NCI-H1930 (cell line): ENCODE measurements around the gene PID1.

Experiments used
- DNase-seq, 2 experiments: peaks; one replicate each; lab custom pipeline; 2025; lab: John Stamatoyannopoulos, UW

The PID1 gene

DNA sequence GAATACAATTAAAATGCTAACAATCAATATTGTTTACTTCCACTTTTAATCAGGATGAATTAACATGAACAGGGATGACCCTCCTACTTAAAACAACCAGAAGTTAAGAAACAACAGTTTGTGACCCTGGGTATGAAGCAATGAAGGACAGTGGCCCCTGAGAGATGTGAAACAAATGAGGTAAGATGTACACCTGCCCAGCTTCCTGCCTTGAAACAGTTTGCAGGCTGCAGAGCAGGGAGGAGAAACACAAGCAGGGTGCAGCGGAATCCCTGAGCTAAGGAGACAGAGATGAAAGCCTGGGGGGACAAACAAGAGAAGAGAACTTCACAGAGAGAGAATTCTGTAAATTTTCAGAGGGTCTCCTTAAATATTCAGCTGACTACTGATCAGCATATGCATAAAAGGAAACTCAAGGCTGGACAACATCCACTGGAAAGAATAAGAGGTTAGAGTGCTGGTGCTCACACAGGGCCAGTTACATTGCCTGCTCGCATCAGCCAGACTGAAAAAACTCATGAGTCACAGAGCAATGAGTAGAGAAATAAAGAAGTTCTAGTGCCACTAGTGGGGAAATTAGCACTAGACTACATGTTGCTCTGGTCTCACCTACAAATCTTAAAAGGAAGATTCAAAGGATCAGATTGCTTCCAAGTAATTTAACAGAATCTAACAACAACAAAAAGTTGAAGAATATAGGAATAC lies 106.4 kb downstream of the PID1 start:
- DNase-seq = no peak

GRCh38 chr2:229163893-229164292 lies 107.2 kb downstream of the PID1 start:
- DNase-seq = no peak

GRCh38 chr2:229162015-229162414 lies 109.1 kb downstream of the PID1 start:
- no peak for DNase-seq

DNA sequence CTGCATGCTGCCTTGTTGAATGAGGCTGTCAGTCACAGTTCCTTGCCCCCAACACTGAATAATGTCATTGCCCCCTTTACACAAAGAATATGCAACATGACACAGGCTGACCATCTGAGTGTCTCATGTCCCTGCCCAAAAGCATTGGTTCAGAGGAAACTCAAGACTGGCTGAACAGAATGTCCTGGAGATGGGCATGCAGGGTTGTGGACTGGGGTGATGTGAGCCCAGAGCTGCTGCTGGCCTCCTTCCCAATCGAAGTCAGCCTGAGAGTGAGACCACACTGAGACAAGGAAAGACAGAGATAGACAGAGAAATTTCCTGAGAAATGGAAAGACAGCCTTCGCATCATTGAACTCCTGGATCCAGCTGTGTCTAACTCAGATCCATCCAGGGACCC lies 110.1 kb downstream of the PID1 start:
- DNase-seq = no peak

DNA sequence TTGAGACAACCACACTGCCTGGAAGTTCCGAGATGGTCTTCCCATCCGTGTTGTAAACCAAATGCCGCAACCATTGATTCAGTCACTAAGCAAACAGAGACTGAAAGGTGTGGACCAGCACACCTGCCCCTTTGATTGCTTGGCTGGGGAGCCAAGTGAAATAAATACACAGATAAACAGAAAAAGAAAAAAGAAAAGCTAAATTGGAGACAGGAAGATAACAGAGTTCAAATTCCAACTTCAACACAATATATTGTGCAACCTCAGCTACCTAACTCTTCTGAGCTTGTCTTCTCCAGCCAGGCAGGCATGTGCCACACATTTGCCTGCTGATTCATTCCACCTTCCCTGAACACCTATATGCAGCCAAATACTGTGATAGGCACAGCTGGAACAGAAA lies 110.9 kb downstream of the PID1 start:
- DNase-seq = no peak

DNA sequence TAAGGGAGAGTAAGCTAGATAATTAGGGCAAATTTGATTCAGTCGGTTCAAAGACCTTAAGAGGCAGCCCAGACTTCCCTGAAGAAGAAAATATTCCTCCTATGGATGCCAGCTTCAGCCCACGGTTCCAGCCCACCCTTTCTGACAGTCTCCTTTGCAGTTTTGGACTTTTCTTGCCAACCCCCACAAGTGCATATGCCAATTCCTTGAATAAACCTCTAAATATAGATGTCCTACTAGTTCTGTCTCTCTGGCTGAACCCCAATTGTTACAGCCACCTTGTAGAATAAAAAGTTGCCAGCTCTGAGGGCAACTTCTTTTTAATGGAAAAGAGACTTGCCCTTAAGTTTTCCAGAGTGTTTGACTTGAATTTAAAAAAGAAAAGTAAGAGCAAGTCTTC lies 111.7 kb downstream of the PID1 start:
- DNase-seq = no peak

DNA sequence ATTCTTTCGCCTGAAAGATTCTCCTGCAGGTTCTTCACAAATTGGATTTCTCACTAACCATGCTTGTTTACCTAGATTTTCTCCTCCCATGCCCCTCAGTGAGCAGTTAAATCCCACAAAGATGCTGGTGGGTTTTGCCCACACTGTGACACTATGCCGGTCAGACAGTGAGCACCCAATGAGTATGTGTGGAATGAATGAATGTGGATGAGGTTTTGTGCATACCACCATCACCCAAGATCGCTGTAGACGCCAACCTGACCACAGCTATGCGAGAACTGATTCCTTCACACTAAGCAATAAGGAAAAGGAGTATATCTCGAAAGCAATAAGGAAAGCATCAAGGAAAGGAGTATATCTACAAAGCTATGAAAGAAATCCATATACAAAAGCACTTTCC lies 116.7 kb downstream of the PID1 start:
- DNase-seq = no peak

DNA sequence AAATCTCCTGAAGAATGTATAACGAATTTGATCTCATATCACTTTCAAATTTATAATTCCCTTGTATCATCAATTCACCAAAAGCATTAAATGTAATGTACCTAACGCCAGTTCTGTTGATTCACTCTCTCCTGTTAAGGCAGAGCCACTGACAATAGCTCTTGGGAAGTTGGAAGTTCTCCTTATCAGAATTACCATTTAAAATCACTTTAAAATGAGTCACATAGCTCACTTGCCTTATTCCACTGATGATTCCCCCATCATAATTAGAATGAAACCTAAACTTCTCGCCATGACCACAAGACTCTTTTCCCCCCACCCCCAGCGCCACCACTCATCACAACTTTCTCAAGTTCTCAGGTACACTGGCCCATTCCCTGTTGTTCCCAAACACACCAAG lies 117.1 kb downstream of the PID1 start:
- no peak for DNase-seq

DNA sequence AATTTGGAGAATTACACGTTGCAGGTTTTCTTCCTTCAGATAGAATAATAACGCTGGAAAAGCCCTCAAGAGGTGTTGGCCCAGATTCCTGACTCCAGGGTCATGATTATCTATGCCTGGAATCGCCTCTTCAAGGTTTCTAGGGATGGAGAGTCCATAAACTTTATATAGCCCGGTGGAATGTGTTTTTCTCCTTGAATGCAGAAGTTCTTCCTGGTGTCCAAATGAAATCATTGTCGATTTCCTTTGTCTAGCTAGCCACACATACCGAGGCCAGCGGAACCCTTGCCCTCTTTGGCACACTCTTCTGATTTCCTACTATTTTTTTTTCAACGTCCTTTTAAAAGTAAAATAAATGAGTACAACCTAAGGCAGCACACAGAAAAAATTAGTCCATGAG lies 117.8 kb downstream of the PID1 start:
- DNase-seq = no peak

- DNase-seq = no peak
Measured at GRCh38 chr2:229152674-229153073, 118.4 kb downstream of the PID1 start.

DNA sequence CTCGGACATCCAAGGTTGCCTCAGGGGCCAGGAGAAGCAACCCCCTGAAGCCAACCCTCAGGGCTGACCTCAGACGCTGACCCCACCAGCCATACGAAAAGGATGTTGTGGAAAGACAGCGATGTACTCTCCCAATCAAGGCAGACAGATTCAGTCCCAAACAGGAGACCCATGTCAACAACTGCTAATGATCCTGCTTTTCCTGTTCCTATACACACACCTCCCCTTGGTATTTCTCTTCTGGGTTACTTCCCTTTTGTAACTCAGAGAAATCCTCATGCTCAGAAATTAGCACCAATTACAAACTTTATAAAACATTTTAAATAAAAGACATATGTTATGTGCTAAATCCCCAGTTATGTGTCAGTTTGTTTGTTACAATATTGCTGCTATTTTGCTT lies 120.8 kb downstream of the PID1 start:
- DNase-seq = no peak

DNA sequence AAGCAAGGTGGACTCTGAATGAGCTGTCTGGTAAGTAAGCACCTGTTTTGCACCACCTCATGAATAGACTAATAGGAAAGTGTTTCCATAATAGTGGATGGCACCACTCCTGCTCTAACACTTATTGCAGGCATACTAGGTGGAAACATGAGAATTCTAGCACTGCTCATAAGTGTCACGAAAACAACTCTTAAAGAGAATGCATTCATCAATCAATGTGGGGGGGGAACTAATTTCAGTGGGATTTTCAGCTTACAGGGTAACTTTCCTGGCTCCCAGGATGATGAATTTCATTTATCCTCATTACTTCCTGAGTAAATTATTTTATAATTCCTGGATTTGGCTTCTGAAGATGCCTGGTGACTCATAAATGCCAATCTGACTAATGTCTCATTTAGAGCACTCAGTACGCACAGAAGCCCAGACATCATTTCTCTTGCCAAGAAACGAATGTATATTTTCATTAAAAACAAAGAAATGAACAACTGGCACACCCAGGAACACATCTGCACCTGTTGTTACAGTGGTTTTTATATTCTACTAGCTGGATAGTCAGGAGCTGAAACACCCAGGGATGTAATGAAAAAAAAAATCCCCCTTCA lies 129.6 kb downstream of the PID1 start:
- no peak for DNase-seq

DNA sequence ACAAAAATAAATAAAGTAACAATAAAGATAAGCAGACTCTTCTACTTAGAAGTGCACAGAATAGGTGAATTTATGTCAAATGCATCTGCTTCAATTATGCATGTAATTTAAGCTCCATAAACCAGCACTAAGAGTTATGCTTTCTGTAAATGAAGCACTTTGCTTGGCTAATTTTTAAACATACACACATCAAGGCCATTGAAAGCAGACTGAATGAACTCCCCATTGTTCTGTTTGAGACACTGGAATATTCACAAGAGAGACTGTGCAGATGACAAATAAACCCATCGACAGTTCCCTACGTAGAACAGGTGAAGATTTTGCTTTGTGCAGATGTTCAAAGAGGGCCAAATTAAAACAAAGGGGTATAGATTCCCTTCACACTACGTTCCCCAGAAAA lies 133.4 kb downstream of the PID1 start:
- peak; percentile 52 to 58 for DNase-seq

DNA sequence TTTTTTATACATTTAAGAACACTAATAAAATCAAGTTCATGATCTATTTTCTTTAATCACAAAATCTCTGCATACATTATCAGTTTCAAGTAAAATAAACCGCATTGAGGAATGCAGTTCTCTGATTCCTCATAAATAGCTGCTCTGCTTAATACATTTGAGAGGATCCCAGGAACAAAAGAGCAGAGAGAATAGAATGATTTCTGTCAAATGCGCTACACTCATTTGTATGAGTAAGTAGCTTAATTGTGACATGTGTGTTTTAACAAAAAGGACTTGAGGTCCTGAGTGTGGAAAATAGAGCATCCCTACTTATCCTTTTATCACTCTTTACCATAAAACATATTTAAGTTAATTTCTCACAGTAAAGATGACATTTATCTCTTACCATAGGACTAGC lies 134.0 kb downstream of the PID1 start:
- DNase-seq = peak in 1 of 2 experiments; percentile 35

- peak in 1 of 2 experiments; percentile 13 for DNase-seq
Measured at GRCh38 chr2:229133155-229133772, 137.8 kb downstream of the PID1 start.

DNA sequence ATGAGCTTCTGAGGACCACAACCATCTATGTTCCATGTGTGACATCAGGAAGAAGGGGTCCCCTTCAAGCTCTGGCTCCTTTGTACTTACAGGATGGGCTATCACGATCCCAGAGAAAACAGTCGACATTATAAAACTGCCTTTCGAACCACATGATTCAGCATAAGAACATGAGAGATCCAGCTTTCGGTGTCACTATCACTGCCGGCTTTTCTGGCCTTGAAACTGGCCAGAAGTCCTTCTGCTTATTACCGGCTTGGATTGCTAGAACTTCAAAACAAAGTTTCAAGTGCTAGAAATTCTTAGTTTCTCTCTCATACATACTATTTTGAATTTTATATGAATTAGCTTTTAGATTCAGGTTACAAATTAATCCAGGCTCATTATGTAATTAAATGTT lies 138.9 kb downstream of the PID1 start:
- DNase-seq = no peak

DNA sequence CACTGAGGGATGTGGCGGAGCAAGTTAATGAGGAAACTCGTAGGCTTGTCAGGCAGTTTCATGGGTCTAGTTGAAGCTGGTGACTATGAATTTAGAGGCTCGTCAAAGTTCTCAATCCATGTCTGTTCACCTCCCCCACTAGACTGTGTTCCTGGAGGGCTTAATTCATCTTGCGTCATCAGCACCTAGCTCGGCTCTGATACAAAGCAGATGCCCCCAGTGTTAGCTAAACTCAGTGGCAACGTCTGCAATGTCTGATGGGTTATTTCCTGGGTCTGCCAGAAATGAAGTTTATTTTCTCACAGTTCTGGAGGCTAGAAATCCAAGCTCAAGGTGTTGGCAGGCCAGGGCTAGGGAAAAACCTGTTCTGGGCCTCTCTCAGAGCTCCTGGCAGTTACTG lies 140.6 kb downstream of the PID1 start:
- no peak for DNase-seq

- no peak for DNase-seq
Measured at GRCh38 chr2:229129738-229130371, 141.2 kb downstream of the PID1 start.

DNA sequence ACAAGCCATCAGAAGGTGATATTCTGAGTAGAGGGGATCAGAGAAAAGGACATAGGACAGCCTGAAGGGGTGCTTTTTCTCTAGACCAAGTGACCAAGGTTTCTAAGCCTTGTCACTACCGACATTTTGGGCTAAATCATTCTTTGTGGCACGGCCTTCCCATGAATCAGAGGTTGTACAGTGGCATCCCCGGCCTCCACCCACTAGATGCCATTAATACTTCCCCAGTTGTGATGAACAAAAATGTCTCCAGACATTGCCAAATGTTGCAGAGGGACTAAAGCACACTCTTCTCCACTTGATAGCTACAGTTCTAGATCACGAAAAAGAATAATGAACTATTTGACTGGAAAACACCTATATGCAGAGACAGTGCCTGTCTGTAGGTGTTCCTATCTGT lies 143.6 kb downstream of the PID1 start:
- no peak for DNase-seq

GRCh38 chr2:229126066-229126465 lies 145.0 kb downstream of the PID1 start:
- no peak for DNase-seq

GRCh38 chr2:229124136-229124535 lies 147.0 kb downstream of the PID1 start:
- DNase-seq = no peak

GRCh38 chr2:229118927-229119326 lies 152.2 kb downstream of the PID1 start:
- no peak for DNase-seq

DNA sequence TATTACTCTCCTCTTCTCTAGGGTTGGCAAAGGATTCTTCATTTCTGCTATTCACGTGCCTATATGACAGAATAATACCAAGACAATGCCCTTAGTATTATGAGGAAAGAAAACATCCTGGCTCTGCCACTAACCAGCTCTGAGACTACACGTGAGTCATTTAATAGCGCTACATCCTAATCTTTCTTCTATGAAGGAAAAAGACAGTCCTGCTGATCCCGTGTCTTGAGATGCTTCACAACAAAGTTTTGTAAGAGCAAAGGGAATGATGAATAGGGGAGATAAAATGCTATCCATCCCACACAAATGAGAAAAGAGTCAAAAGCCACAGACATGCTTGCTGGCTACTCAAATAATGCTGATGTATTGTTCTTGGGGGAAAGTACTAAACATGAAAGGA lies 152.8 kb downstream of the PID1 start:
- no peak for DNase-seq
